ENCODE data around the gene ARHGEF12. TPM values are rescaled to one million over a fixed set of nuclear protein-coding genes. Genes with fewer than 3 reads are reported as not detected.

ARHGEF12 gene
- total RNA-seq, 1 donor from 2014 or later: 127 TPM

- no peak for DNase-seq (ENCODE audit: low spot score)
Observed at GRCh38 chr11:120386318-120386717, 50.1 kb downstream of the ARHGEF12 start.

GRCh38 chr11:120386774-120387371 lies 50.7 kb downstream of the ARHGEF12 start:
- DNase-seq (ENCODE audit: low spot score): no peak

GRCh38 chr11:120388261-120388660 lies 52.0 kb downstream of the ARHGEF12 start:
- DNase-seq (ENCODE audit: low spot score): no peak

GRCh38 chr11:120389693-120390584 lies 53.7 kb downstream of the ARHGEF12 start:
- no peak for DNase-seq (ENCODE audit: low spot score)

- no peak for DNase-seq (ENCODE audit: low spot score)
Observed at GRCh38 chr11:120390585-120390922, 54.3 kb downstream of the ARHGEF12 start.

GRCh38 chr11:120391292-120391691 lies 55.1 kb downstream of the ARHGEF12 start:
- DNase-seq (ENCODE audit: low spot score): no peak

GRCh38 chr11:120391854-120392253 lies 55.6 kb downstream of the ARHGEF12 start:
- no peak for DNase-seq (ENCODE audit: low spot score)

- DNase-seq (ENCODE audit: low spot score): no peak
Observed at GRCh38 chr11:120392314-120392713, 56.1 kb downstream of the ARHGEF12 start.

GRCh38 chr11:120392793-120393192 lies 56.6 kb downstream of the ARHGEF12 start:
- DNase-seq (ENCODE audit: low spot score): no peak

GRCh38 chr11:120394119-120394518 lies 57.9 kb downstream of the ARHGEF12 start:
- no peak for DNase-seq (ENCODE audit: low spot score)

GRCh38 chr11:120395778-120396177 lies 59.6 kb downstream of the ARHGEF12 start:
- no peak for DNase-seq (ENCODE audit: low spot score)

GRCh38 chr11:120398132-120398531 lies 61.9 kb downstream of the ARHGEF12 start:
- no peak for DNase-seq (ENCODE audit: low spot score)

- DNase-seq (ENCODE audit: low spot score): no peak
Observed at GRCh38 chr11:120399307-120399706, 63.1 kb downstream of the ARHGEF12 start.

GRCh38 chr11:120400564-120401364 lies 64.6 kb downstream of the ARHGEF12 start:
- peak; percentile 38 for DNase-seq (ENCODE audit: low spot score)

GRCh38 chr11:120401506-120401905 lies 65.3 kb downstream of the ARHGEF12 start:
- DNase-seq (ENCODE audit: low spot score): no peak

GRCh38 chr11:120403966-120404365 lies 67.8 kb downstream of the ARHGEF12 start:
- DNase-seq (ENCODE audit: low spot score): no peak

GRCh38 chr11:120404495-120404894 lies 68.3 kb downstream of the ARHGEF12 start:
- no peak for DNase-seq (ENCODE audit: low spot score)

- no peak for DNase-seq (ENCODE audit: low spot score)
Observed at GRCh38 chr11:120409655-120410054, 73.4 kb downstream of the ARHGEF12 start.

GRCh38 chr11:120410622-120411380 lies 74.6 kb downstream of the ARHGEF12 start:
- DNase-seq (ENCODE audit: low spot score): no peak

- no peak for DNase-seq (ENCODE audit: low spot score)
Observed at GRCh38 chr11:120413480-120413879, 77.3 kb downstream of the ARHGEF12 start.

- DNase-seq (ENCODE audit: low spot score): no peak
Observed at GRCh38 chr11:120420572-120420971, 84.4 kb downstream of the ARHGEF12 start.

Data from mucosa of gallbladder (tissue), 1 donor.